WTC11 (cell line): ENCODE measurements around the gene RASEF. TPM values are rescaled to one million over a fixed set of nuclear protein-coding genes. Genes with fewer than 3 reads are reported as not detected.

ENCODE experiments used
- ATAC-seq: fragments of 200-7000 bp; cut with Tn5 transposase; 2 replicates; pipeline ENCODE4 v1.10.0; 2021; ENCODE audit warnings: mild to moderate bottlenecking, moderate library complexity
- CTCF ChIA-PET: fragments of 300-600 bp; sonication (Branson Sonifier 250); formaldehyde crosslinking; loops from one replicate; lab custom pipeline; 2021; ENCODE audit warnings: antibody characterized with exemption; lab: Charles Lee
- POLR2A ChIA-PET: fragments of 350-600 bp; sonication (Branson Sonifier 250); formaldehyde crosslinking; loops from one replicate; lab custom pipeline; 2021; ENCODE audit warnings: antibody characterized with exemption; lab: Charles Lee
- DNase-seq: peaks from one replicate; pipeline ENCODE4 v3.0.0; 2021; ENCODE audit warnings: low spot score
- H3K27ac Mint-ChIP-seq: 2 replicates; pipeline ENCODE4 v1.8.0; 2021; ENCODE audit warnings: mixed read lengths
- H3K27me3 Mint-ChIP-seq: 2 replicates; pipeline ENCODE4 v1.8.0; 2021; ENCODE audit warnings: low read depth, mild to moderate bottlenecking, moderate library complexity, mixed read lengths
- H3K36me3 Mint-ChIP-seq: 2 replicates; pipeline ENCODE4 v1.8.0; 2021; ENCODE audit warnings: mixed read lengths
- H3K4me1 Mint-ChIP-seq: 2 replicates; pipeline ENCODE4 v1.8.0; 2022; ENCODE audit warnings: mixed read lengths
- H3K4me3 Mint-ChIP-seq: 2 replicates; pipeline ENCODE4 v1.8.0; 2021; ENCODE audit warnings: mild to moderate bottlenecking, moderate library complexity, mixed read lengths
- H3K9me3 Mint-ChIP-seq: 2 replicates; pipeline ENCODE4 v1.8.0; 2021; ENCODE audit warnings: mixed read lengths
- AFF4 ChIP-seq: sonication (generic); formaldehyde crosslinking; IDR thresholded peaks from 2 replicates; pipeline ENCODE4 v1.8.1; 2023; ENCODE audit warnings: mild to moderate bottlenecking, missing genetic modification reagents, borderline replicate concordance
- AR ChIP-seq: fragments of 250-450 bp; sonication (Bioruptor Pico); IDR thresholded peaks from 2 replicates; pipeline ENCODE4 v1.9.0; 2021; ENCODE audit warnings: mild to moderate bottlenecking
- ERG ChIP-seq: fragments of 250-450 bp; sonication (Bioruptor Pico); IDR thresholded peaks from 2 replicates; pipeline ENCODE4 v1.8.0; 2021; ENCODE audit warnings: mild to moderate bottlenecking
- ETV6 ChIP-seq: sonication (generic); formaldehyde crosslinking; IDR thresholded peaks from 2 replicates; pipeline ENCODE4 v1.8.1; 2022; ENCODE audit warnings: mild to moderate bottlenecking, missing genetic modification reagents
- FOXJ3 ChIP-seq: sonication (generic); formaldehyde crosslinking; IDR thresholded peaks from 2 replicates; pipeline ENCODE4 v1.9.0; 2021; ENCODE audit warnings: missing genetic modification reagents, mild to moderate bottlenecking, borderline replicate concordance
- FOXP1 ChIP-seq: sonication (generic); formaldehyde crosslinking; IDR thresholded peaks from 2 replicates; pipeline ENCODE4 v1.8.0; 2022; ENCODE audit warnings: missing genetic modification reagents, mild to moderate bottlenecking, moderate library complexity, borderline replicate concordance
- JAZF1 ChIP-seq: fragments of 250-450 bp; sonication (Bioruptor Pico); IDR thresholded peaks from 2 replicates; pipeline ENCODE4 v1.9.0; 2021; ENCODE audit warnings: moderate library complexity, mild to moderate bottlenecking, inconsistent platforms
- PRDM15 ChIP-seq: sonication (generic); formaldehyde crosslinking; IDR thresholded peaks from 2 replicates; pipeline ENCODE4 v1.8.0; 2022; ENCODE audit warnings: missing genetic modification reagents
- STAT6 ChIP-seq: sonication (generic); formaldehyde crosslinking; conservative IDR thresholded peaks from 2 replicates; pipeline ENCODE4 v1.8.1; 2023; ENCODE audit warnings: mild to moderate bottlenecking, low read depth, missing genetic modification reagents, moderate library complexity
- TEAD1 ChIP-seq: sonication (generic); formaldehyde crosslinking; IDR thresholded peaks from 2 replicates; pipeline ENCODE4 v1.8.0; 2022; ENCODE audit warnings: mild to moderate bottlenecking, missing genetic modification reagents
- USF1 ChIP-seq: sonication (generic); formaldehyde crosslinking; IDR thresholded peaks from 2 replicates; pipeline ENCODE4 v1.8.0; 2022; ENCODE audit warnings: mild to moderate bottlenecking, missing genetic modification reagents
- ZBTB43 ChIP-seq: sonication (generic); formaldehyde crosslinking; IDR thresholded peaks from 2 replicates; pipeline ENCODE4 v1.8.1; 2023; ENCODE audit warnings: mild to moderate bottlenecking, missing genetic modification reagents
- ZNF281 ChIP-seq: sonication (generic); formaldehyde crosslinking; IDR thresholded peaks from 2 replicates; pipeline ENCODE4 v1.8.0; 2023; ENCODE audit warnings: mild to moderate bottlenecking, missing genetic modification reagents
- ZNF671 ChIP-seq: fragments of 250-450 bp; sonication (Bioruptor Pico); IDR thresholded peaks from 2 replicates; pipeline ENCODE4 v1.8.0; 2021; ENCODE audit warnings: mild to moderate bottlenecking
- total RNA-seq: library from RNA; stranded (reverse); gene quantifications from 3 replicates; pipeline ENCODE4 v1.2.3, GENCODE V29; 2021

The RASEF gene
- total RNA-seq, 1 experiment from 2014 or later = 6.5 TPM

- no peak for TF ChIP-seq AFF4 (CRISPR knock-in tag)
- TF ChIP-seq FOXJ3 (CRISPR knock-in tag) = no peak
- TF ChIP-seq FOXP1 (CRISPR knock-in tag) = no peak
- no peak for TF ChIP-seq TEAD1 (CRISPR knock-in tag)
- TF ChIP-seq PRDM15 = no peak
- no peak for TF ChIP-seq ETV6
- TF ChIP-seq ERG (CRISPR knock-in tag) = no peak
- no peak for TF ChIP-seq JAZF1 (CRISPR knock-in tag)
- no peak for TF ChIP-seq ZNF671
- TF ChIP-seq USF1 (CRISPR knock-in tag) = no peak
- no peak for TF ChIP-seq AR (CRISPR knock-in tag)
Observed at GRCh38 chr9:82996941-82997340, 66.0 kb downstream of the RASEF start (continued).

- ATAC-seq (no peak), DNase-seq (no peak)
- Mint-ChIP-seq H3K27me3 (no peaks in the 10 kb centered on the region), H3K9me3 (no peaks in the 10 kb centered on the region), H3K4me1 (peaks cover 11% of the 10 kb centered on the region), H3K36me3 (peaks cover 5% of the 10 kb centered on the region; the same call in 1 of the 2 replicates), H3K4me3 (no peak overlapping the region), H3K27ac (no peak overlapping the region)
- CTCF ChIA-PET = no interaction called here
- POLR2A ChIA-PET = no interaction called here
- TF ChIP-seq ZNF281 (CRISPR knock-in tag) (no peak), ZBTB43 (no peak), STAT6 (CRISPR knock-in tag) (no peak)
Observed at GRCh38 chr9:82993856-82994605, 68.9 kb downstream of the RASEF start.
